Lower leg skin (tissue), 4 donors: ENCODE results near the gene PTPRB. TPM values are rescaled to one million over a fixed set of nuclear protein-coding genes. Genes with fewer than 3 reads are reported as not detected.

ENCODE experiments used
- DNase-seq, 2 donors: peaks; one replicate each; pipeline ENCODE4 v3.0.0-alpha.2; 2019; ENCODE audit warnings: low spot score in 2 of 2
- H3K4me3 ChIP-seq: fragments of 200-600 bp; sonication (generic); 2 replicates; pipeline ENCODE4 v1.5.1; 2017; ENCODE audit warnings: mild to moderate bottlenecking, low read depth; ENCODE audit not compliant: poor library complexity, severe bottlenecking
- CTCF ChIP-seq, 3 donors: fragments of 450-650 bp; IDR thresholded peaks; one replicate each; pipeline ENCODE4 v1.5.1; 2016; ENCODE audit warnings: antibody characterized with exemption in 3 of 3, mild to moderate bottlenecking in 3 of 3, moderate library complexity in 2 of 3
- POLR2A ChIP-seq, 2 donors: fragments of 450-650 bp; IDR thresholded peaks; one replicate each; pipeline ENCODE4 v1.6.1; 2016 to 2017; ENCODE audit warnings: antibody characterized with exemption in 2 of 2, mild to moderate bottlenecking in 1 of 2, moderate library complexity in 1 of 2
- WGBS, 2 donors: methylation state at CpG; one replicate each; pipeline ENCODE4 v1.1.5; 2018; 5-methylcytosine and 5-hydroxymethylcytosine counted together
- intact Hi-C: fragments of 100-400 bp; cut with DNase I; formaldehyde crosslinking; loops from one replicate; pipeline ENCODE4 v1.15.0; 2023; ENCODE audit warnings: low total_unique reads
- total RNA-seq, 4 donors: library from RNA; depleted of rRNA; stranded (reverse); fragments of >200 nt; gene quantifications; one replicate each; pipeline ENCODE4 v1.1.0, GENCODE V29; 2016

PTPRB gene
- total RNA-seq, 4 donors from 2014 or later: 2.9 to 12.1 (median 6.1) TPM

GRCh38 chr12:70648831-70649230 lies 11.6 kb upstream of the PTPRB start:
- DNase-seq: no peak
- intact Hi-C loops: no loop called here
- WGBS, 2 donors: 37 to 41% methylated on average over 2 of the region's 2 CpGs
- TF ChIP-seq CTCF (IDR thresholded peaks at IDR 0.05) (no peak), POLR2A (IDR thresholded peaks at IDR 0.05) (no peak)
- no peak overlapping the region for H3K4me3 ChIP-seq

- H3K4me3 ChIP-seq: no peak overlapping the region
- DNase-seq: no peak
- intact Hi-C loops: no loop called here
- WGBS, 2 donors: 93 to 94% methylated on average over 2 of the region's 2 CpGs
- TF ChIP-seq POLR2A (IDR thresholded peaks at IDR 0.05): no peak
- no peak for TF ChIP-seq CTCF (IDR thresholded peaks at IDR 0.05)
Measured at GRCh38 chr12:70648191-70648590, 11.0 kb upstream of the PTPRB start.

DNA sequence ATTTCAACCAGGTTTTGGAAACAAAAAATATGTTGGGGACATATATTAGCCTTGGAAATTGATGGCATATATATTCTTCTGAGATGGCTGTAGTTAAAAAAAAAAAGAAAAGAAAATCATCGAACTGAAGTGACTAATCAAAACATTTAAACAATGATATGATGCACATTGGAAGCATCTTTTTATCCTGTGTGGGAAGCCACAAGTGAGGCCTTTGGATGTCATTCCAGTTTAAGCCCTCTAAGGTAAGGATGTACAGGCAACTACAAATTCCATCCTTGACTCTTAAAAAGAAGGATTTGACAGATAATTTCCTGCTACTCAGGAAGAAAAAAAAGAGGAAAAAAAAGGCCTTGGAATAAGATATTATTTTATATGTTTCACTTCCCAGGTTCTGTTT lies 9.6 kb upstream of the PTPRB start:
- no peak for DNase-seq
- no peak for TF ChIP-seq POLR2A (IDR thresholded peaks at IDR 0.05)
- TF ChIP-seq CTCF (IDR thresholded peaks at IDR 0.05): no peak
- intact Hi-C loops: no loop called here
- H3K4me3 ChIP-seq: no peak overlapping the region
- 58 to 66% methylated on average over 1 of the region's 1 CpG for WGBS, 2 donors

DNA sequence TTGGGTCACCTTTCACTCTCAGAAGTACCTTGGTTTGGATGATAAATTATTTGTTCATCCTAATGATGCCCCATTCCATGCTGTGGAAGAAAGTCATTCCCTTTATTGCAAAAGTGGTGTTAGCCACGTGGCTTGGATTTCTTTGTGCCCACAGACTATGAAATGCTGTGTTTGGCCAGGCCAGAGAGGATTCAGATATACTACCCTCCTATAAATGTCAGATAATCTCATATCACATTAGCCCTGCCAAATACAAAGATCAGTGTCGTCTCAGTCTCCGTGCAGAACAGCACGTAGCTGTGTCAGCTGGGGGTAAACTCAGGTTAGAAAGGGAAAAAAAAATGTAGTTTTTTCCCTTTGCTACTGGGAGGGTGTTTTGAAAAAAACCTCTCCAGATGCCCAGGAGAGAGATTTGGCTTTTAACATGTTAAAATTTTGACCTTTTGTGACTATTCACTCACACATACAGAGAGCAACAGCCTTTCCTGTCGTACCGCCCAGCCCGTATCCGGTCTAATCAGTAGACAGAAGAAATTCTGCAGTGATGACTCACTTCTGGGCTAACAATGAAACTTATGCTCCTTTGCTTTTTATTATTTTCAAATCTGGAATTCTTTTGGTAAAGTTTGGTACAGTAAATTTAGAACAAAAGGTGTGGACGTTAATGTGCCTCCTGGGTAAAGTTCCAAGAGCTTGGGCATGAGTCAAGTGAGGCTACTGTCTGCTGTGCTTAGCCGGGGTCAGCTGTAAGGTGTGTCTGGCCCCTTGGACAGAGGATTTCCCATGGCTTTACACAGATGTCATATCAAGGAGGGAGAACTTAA lies 8.5 kb upstream of the PTPRB start:
- H3K4me3 ChIP-seq: no peak overlapping the region
- WGBS, 2 donors: 17% methylated on average over 10 of the region's 10 CpGs
- TF ChIP-seq POLR2A (IDR thresholded peaks at IDR 0.05): no peak
- no peak for TF ChIP-seq CTCF (IDR thresholded peaks at IDR 0.05)
- intact Hi-C loops: no loop called here
- peak; percentile 34 to 88 for DNase-seq

DNA sequence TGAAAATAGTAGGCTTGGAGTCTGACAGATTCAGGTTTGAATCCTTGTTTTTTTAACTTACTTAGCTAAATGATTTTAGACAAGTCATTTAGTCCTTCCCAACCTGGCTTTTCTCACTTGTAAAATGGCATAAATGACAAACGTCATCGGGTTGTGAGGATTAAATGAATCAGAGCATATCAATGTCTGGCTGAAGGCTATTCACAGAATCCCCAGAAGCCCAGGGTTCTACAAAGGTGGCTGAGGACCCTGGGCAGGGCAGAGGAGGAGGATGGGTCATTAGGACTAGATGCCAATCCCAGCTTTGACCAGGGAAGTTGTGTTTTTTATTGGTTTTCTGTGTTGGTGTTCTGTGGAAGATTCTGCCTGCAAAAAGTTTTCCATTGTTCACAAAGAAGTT lies 7.6 kb upstream of the PTPRB start:
- no peak for DNase-seq
- no peak for TF ChIP-seq CTCF (IDR thresholded peaks at IDR 0.05)
- TF ChIP-seq POLR2A (IDR thresholded peaks at IDR 0.05): no peak
- WGBS, 2 donors: 79 to 85% methylated on average over 2 of the region's 2 CpGs
- intact Hi-C loops: no loop called here
- H3K4me3 ChIP-seq: no peak overlapping the region

GRCh38 chr12:70643939-70644338 lies 6.7 kb upstream of the PTPRB start:
- 66 to 68% methylated on average over 3 of the region's 3 CpGs for WGBS, 2 donors
- intact Hi-C loops: no loop called here
- H3K4me3 ChIP-seq: no peak overlapping the region
- DNase-seq: no peak
- TF ChIP-seq POLR2A (IDR thresholded peaks at IDR 0.05) (no peak), CTCF (IDR thresholded peaks at IDR 0.05) (no peak)
